CD4-positive, alpha-beta T cell (primary cell): Measurements from ENCODE around the gene PDE4A. TPM values are rescaled to one million over a fixed set of nuclear protein-coding genes. Genes with fewer than 3 reads are reported as not detected.
"Not testable (repeated sequence)": the region's sequence is repeated elsewhere in the genome, so short reads cannot be mapped to it uniquely, and the experiment has no call there.

ENCODE experiments used
- ATAC-seq: fragments of 200-7000 bp; cut with Tn5 transposase; one replicate; pipeline ENCODE4 v1.10.0; 2022; ENCODE audit warnings: mild to moderate bottlenecking; ENCODE audit not compliant: poor library complexity
- CTCF ChIA-PET: fragments of 350-600 bp; sonication (Branson Sonifier 250); formaldehyde crosslinking; loops from one replicate; lab custom pipeline; 2021; ENCODE audit warnings: antibody characterized with exemption, inconsistent platforms; lab: Charles Lee
- POLR2A ChIA-PET: fragments of 350-600 bp; sonication (Branson Sonifier 250); formaldehyde crosslinking; loops from one replicate; lab custom pipeline; 2021; ENCODE audit warnings: antibody characterized with exemption, inconsistent platforms; lab: Charles Lee
- DNase-seq, 14 experiments: peaks; one replicate each; pipeline ENCODE4 v3.0.0-alpha.2; 2013 to 2020; ENCODE audit warnings: mixed read lengths in 2 of 14
- H3K27ac ChIP-seq, 2 donors: one replicate each; pipeline versions ENCODE4 v1.5.1 to v1.7.0; 2013; ENCODE audit warnings: low read length in 2 of 2, low read depth in 1 of 2, mild to moderate bottlenecking in 1 of 2
- H3K27me3 ChIP-seq, 2 experiments: 1 replicate in 1 of 2; 2 replicates in 1 of 2; pipeline versions ENCODE4 v1.6.1 to v1.7.0; 2013; ENCODE audit warnings: low read length in 2 of 2, control low read depth in 1 of 2, mild to moderate bottlenecking in 1 of 2, moderate library complexity in 1 of 2; ENCODE audit not compliant: insufficient read depth in 2 of 2, control insufficient read depth in 1 of 2
- H3K36me3 ChIP-seq: one replicate; pipeline ENCODE4 v1.6.1; 2013; ENCODE audit warnings: low read length, control low read depth; ENCODE audit not compliant: insufficient read depth
- H3K4me1 ChIP-seq: one replicate; pipeline ENCODE4 v1.6.1; 2013; ENCODE audit warnings: low read length, control low read depth; ENCODE audit not compliant: insufficient read depth
- H3K4me3 ChIP-seq: one replicate; pipeline ENCODE4 v1.5.1; 2013; ENCODE audit warnings: mild to moderate bottlenecking, low read length, moderate library complexity
- H3K9me3 ChIP-seq, 2 experiments: 1 replicate in 1 of 2; 2 replicates in 1 of 2; pipeline versions ENCODE4 v1.6.1 to v1.7.0; 2013; ENCODE audit warnings: low read length in 2 of 2, mild to moderate bottlenecking in 2 of 2, control low read depth in 1 of 2, moderate library complexity in 1 of 2; ENCODE audit not compliant: control insufficient read depth in 1 of 2, insufficient read depth in 1 of 2
- H3K27ac Mint-ChIP-seq: one replicate; pipeline ENCODE4 v1.8.0; 2020; ENCODE audit warnings: mixed read lengths
- H3K27me3 Mint-ChIP-seq: one replicate; pipeline ENCODE4 v1.8.0; 2021; ENCODE audit warnings: mixed read lengths
- H3K36me3 Mint-ChIP-seq: one replicate; pipeline ENCODE4 v1.8.0; 2021; ENCODE audit warnings: low read depth, mixed read lengths
- H3K4me1 Mint-ChIP-seq: one replicate; pipeline ENCODE4 v1.8.0; 2021; ENCODE audit warnings: low read depth, mixed read lengths
- H3K4me3 Mint-ChIP-seq: one replicate; pipeline ENCODE4 v1.8.0; 2020; ENCODE audit warnings: mild to moderate bottlenecking, mixed read lengths
- H3K9me3 Mint-ChIP-seq: one replicate; pipeline ENCODE4 v1.8.0; 2020; ENCODE audit warnings: mixed read lengths
- CTCF ChIP-seq: fragments of 200-600 bp; IDR thresholded peaks from one replicate; pipeline ENCODE4 v1.8.0; 2022; ENCODE audit warnings: antibody characterized with exemption, mild to moderate bottlenecking
- intact Hi-C, 2 experiments: fragments of 100-400 bp; cut with DNase I in 1 of 2; cut with micrococcal nuclease in 1 of 2; formaldehyde crosslinking; loops; one replicate each; pipeline versions ENCODE4 v1.15.1 to v1.9.0; 2023 to 2025; cut with DNase I, micrococcal nuclease
- total RNA-seq, 174 experiments: library from RNA in 2 of 174; stranded (reverse) in 2 of 174; gene quantifications; one replicate each; pipeline ENCODE4 v1.2.3 and lab custom pipeline; 2021 to 2026

The PDE4A gene
- total RNA-seq, 2 experiments from 2014 or later, result 1.5 to 2.1 TPM

GRCh38 chr19:10408511-10409283 is 11.6 kb upstream of the PDE4A start:
- peak overlapping the region; percentile 76 for H3K4me3 Mint-ChIP-seq
- POLR2A ChIA-PET, result interaction anchor here (0.7 kb wide), 1 partner anchor 20 kb away, joined by 3 read pairs; no protein-coding TSS in a partner anchor
- H3K27ac ChIP-seq, result peak overlapping the region; percentile 36 to 37

GRCh38 chr19:10411224-10411623 is 9.1 kb upstream of the PDE4A start:
- CTCF ChIA-PET, H3K27me3 Mint-ChIP-seq, H3K36me3 ChIP-seq, H3K4me3 ChIP-seq, H3K9me3 ChIP-seq, H3K36me3 Mint-ChIP-seq, H3K27ac ChIP-seq, intact Hi-C loops, DNase-seq, H3K4me3 Mint-ChIP-seq, H3K27ac Mint-ChIP-seq, ATAC-seq, POLR2A ChIA-PET, H3K27me3 ChIP-seq, H3K9me3 Mint-ChIP-seq: not testable (repeated sequence)
- H3K4me1 ChIP-seq, result peaks cover 62% of the 10 kb centered on the region
- peaks cover 50% of the 10 kb centered on the region for H3K4me1 Mint-ChIP-seq

More at GRCh38 chr19:10408511-10409283, 11.6 kb upstream of the PDE4A start:
- Histone ChIP-seq H3K4me3 (peak overlapping the region; percentile 26), H3K9me3 (no peaks in the 10 kb centered on the region), H3K4me1 (peaks cover 80% of the 10 kb centered on the region), H3K27me3 (no peaks in the 10 kb centered on the region), H3K36me3 (no peaks in the 10 kb centered on the region)
- Mint-ChIP-seq H3K27ac (peak overlapping the region; percentile 85), H3K36me3 (peaks cover 8% of the 10 kb centered on the region), H3K4me1 (peaks cover 61% of the 10 kb centered on the region), H3K27me3 (peaks cover 1% of the 10 kb centered on the region), H3K9me3 (no peaks in the 10 kb centered on the region)
- intact Hi-C loops, result loop anchor here in 1 of 2 experiments (5.0 to 10.0 kb wide), 3 partner anchors 69 to 574 kb away; partner anchors contain the start of genes ANGPTL6, PIN1 and PPAN
- DNase-seq (peak in 7 of 14 experiments; percentile 38 to 89 (median 67)), ATAC-seq (peak; percentile 42)
- no peak for TF ChIP-seq CTCF
- CTCF ChIA-PET, result interaction anchor here (8.2 kb wide), 1 partner anchor 7 kb away, joined by 129 read pairs; no protein-coding TSS in a partner anchor

GRCh38 chr19:10412257-10412977 is 7.9 kb upstream of the PDE4A start:
- CTCF ChIA-PET, result interaction anchor here (0.9 to 6.8 kb wide), 5 partner anchors 7 to 143 kb away, joined by 3 to 129 read pairs (median 3); partner anchors contain the start of gene CDC37
- intact Hi-C loops, result no loop called here
- TF ChIP-seq CTCF, result no peak
- POLR2A ChIA-PET, result interaction anchor here (0.6 to 1.1 kb wide), 3 partner anchors 13 to 123 kb away, joined by 3 to 5 read pairs (median 3); partner anchors contain the start of gene ICAM5
- ATAC-seq, result no peak
- H3K36me3 Mint-ChIP-seq, result peaks cover 5% of the 10 kb centered on the region
- Histone ChIP-seq H3K27ac (peak overlapping the region; percentile 27 to 77), H3K4me3 (no peak overlapping the region), H3K27me3 (peaks cover 6% of the 10 kb centered on the region in 2 experiments), H3K4me1 (peaks cover 63% of the 10 kb centered on the region), H3K9me3 (peaks cover 0 to 16% of the 10 kb centered on the region in 2 experiments), H3K36me3 (no peaks in the 10 kb centered on the region)
- no peaks in the 10 kb centered on the region for H3K9me3 Mint-ChIP-seq
- H3K27me3 Mint-ChIP-seq, result peaks cover 10% of the 10 kb centered on the region
- H3K4me3 Mint-ChIP-seq, result peak overlapping the region; percentile 16
- H3K27ac Mint-ChIP-seq, result peak overlapping the region; percentile 78
- DNase-seq, result peak in 3 of 14 experiments; percentile 48 to 81 (median 62)
- peaks cover 45% of the 10 kb centered on the region for H3K4me1 Mint-ChIP-seq
